ENCODE measurements around the gene KLF4. TPM values are rescaled to one million over a fixed set of nuclear protein-coding genes. Genes with fewer than 3 reads are reported as not detected.
A peak's percentile ranks its signal among the peaks of the same experiment; 100 is the strongest.

KLF4 gene
- total and polyA plus RNA-seq, 12 donors, result 16.7 to 62.2 (median 28.9) TPM

DNA sequence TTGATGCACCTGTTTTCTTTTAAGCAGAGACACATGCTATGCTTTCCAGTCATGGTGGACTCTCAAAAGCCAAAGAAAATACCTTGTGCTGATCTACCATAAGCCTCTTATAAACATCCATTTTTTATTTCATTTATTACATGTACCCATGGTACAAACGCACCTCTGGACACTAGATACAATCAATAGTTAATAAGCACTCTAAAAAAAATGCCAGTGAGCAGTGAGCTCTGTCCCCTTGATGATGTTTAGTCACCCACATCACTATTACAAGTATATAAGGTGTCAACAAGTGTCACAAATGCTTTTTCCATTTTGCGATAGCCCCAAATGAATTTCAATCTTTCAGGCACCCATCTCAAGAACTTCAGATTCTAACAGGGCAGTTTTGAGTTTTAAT, 5.9 kb downstream of the KLF4 start:
- no peak for ATAC-seq
- no peaks in the 10 kb centered on the region for H3K9me3 ChIP-seq
- H3K4me1 ChIP-seq, result peaks cover 0 to 55% (median 3%) of the 10 kb centered on the region in 9 donors
- DNase-seq, result no peak
- H3K27ac ChIP-seq, result peak overlapping the region in 2 of 10 donors; percentile 98
- intact Hi-C loops (cut with DNase I), result loop anchor here (1.0 to 10.0 kb wide), 14 partner anchors 95 to 1281 kb away; no protein-coding TSS in a partner anchor
- peaks cover 0 to 22% (median 0%) of the 10 kb centered on the region in 7 donors for H3K27me3 ChIP-seq
- TF ChIP-seq, protein P1, sequence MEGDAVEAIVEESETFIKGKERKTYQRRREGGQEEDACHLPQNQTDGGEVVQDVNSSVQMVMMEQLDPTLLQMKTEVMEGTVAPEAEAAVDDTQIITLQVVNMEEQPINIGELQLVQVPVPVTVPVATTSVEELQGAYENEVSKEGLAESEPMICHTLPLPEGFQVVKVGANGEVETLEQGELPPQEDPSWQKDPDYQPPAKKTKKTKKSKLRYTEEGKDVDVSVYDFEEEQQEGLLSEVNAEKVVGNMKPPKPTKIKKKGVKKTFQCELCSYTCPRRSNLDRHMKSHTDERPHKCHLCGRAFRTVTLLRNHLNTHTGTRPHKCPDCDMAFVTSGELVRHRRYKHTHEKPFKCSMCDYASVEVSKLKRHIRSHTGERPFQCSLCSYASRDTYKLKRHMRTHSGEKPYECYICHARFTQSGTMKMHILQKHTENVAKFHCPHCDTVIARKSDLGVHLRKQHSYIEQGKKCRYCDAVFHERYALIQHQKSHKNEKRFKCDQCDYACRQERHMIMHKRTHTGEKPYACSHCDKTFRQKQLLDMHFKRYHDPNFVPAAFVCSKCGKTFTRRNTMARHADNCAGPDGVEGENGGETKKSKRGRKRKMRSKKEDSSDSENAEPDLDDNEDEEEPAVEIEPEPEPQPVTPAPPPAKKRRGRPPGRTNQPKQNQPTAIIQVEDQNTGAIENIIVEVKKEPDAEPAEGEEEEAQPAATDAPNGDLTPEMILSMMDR (IDR thresholded peaks at IDR 0.05), result no peak
- H3K4me3 ChIP-seq, result peak overlapping the region in 5 of 10 donors; percentile 60 to 94 (median 81)
- H3K36me3 ChIP-seq, result peaks cover 0 to 45% (median 8%) of the 10 kb centered on the region in 9 donors
- 58 to 62% methylated on average over 2 of the region's 2 CpGs for WGBS, 2 donors

DNA sequence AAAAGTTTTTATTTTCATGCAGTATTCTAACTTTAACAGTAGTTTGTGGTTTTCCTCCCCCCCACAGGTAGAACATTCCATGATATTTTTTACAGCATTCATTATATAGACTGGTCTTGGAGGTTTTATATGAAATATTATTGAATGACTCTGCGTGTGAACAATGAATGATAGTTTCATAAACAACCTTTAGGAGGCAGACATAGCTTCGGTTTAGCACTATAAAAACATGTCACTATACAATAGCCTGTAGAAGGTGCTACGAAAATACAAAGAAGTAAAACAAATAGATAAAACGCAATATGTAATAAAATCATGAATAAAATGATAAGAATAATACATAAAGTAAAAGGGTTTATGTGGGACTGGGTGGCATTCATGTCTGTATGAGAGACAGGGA, 8.5 kb downstream of the KLF4 start:
- Histone ChIP-seq H3K27me3 (no peaks in the 10 kb centered on the region), H3K9me3 (no peaks in the 10 kb centered on the region), H3K27ac (peak overlapping the region in 1 of 10 donors; percentile 6), H3K4me3 (peak overlapping the region in 1 of 10 donors; percentile 17), H3K4me1 (peaks cover 0 to 37% (median 2%) of the 10 kb centered on the region in 9 donors), H3K36me3 (peaks cover 0 to 25% (median 8%) of the 10 kb centered on the region in 9 donors)
- TF ChIP-seq, protein P1 (IDR thresholded peaks at IDR 0.05), result peak in 6 of 9 donors; percentile 22 to 54 (median 34)
- 47 to 56% methylated on average over 4 of the region's 4 CpGs for WGBS, 2 donors
- no peak for ATAC-seq
- DNase-seq, result no peak
- intact Hi-C loops (cut with DNase I), result loop anchor here in 9 of 10 donors (5.0 to 10.0 kb wide), 10 partner anchors 154 to 1284 kb away; no protein-coding TSS in a partner anchor

DNA sequence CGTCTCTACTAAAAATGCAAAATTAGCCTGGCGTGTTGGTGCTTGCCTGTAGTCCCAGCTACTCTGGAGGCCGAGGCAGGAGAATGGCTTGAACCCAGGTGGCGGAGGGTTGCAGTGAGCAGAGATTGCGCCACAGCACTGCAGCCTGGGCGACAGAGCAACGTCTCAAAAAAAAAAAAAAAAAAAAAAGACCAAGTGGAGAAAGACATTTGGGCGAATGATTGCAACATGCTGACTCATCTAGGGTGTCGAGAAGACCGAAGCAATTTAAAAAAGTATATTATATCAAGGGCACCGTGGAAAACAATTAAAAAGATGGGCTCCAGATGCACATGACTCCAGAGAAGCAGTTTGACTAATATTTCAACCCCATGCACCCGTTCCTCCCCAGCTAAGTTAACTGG, 9.2 kb downstream of the KLF4 start:
- peak in 2 of 8 donors; percentile 11 to 63 for ATAC-seq
- no peaks in the 10 kb centered on the region for H3K9me3 ChIP-seq
- H3K36me3 ChIP-seq, result peaks cover 0 to 19% (median 5%) of the 10 kb centered on the region in 9 donors
- TF ChIP-seq, protein P1 (IDR thresholded peaks at IDR 0.05), result no peak
- WGBS, 2 donors, result 69 to 71% methylated on average over 12 of the region's 12 CpGs
- H3K27me3 ChIP-seq, result no peaks in the 10 kb centered on the region
- H3K27ac ChIP-seq, result peak overlapping the region in 1 of 10 donors; percentile 6
- peak in 1 of 2 donors; percentile 39 for DNase-seq
- peaks cover 0 to 31% (median 2%) of the 10 kb centered on the region in 9 donors for H3K4me1 ChIP-seq
- intact Hi-C loops (cut with DNase I), result loop anchor here in 9 of 10 donors (5.0 to 10.0 kb wide), 10 partner anchors 154 to 1284 kb away; no protein-coding TSS in a partner anchor
- peak overlapping the region in 1 of 10 donors; percentile 17 for H3K4me3 ChIP-seq

DNA sequence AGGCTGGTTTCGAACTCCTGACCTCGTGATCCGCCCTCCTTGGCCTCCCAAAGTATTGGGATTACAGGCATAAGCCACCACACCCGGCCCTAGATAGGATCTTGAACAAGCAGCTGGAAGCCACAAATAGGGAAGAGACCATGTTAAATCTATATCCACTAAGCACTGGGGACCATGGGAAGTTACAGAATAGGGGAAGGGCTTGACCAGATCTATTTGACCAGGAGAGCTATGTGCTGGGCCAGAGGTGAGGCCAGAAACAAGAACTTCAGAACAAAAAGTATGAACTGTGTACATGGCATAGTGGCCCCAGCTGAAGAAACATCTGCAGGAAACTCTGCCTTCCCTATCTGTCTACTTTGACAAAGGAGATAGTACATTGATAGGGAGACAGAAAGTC, 10.8 kb downstream of the KLF4 start:
- no peak for ATAC-seq
- intact Hi-C loops (cut with DNase I), result loop anchor here in 1 of 10 donors (10.0 kb wide), 1 partner anchor 806 kb away; no protein-coding TSS in a partner anchor

More for the DNA sequence above, 10.8 kb downstream of the KLF4 start:
- 90 to 96% methylated on average over 4 of the region's 4 CpGs for WGBS, 2 donors
- Histone ChIP-seq H3K4me1 (peaks cover 0 to 23% (median 0%) of the 10 kb centered on the region in 9 donors), H3K4me3 (no peak overlapping the region), H3K9me3 (no peaks in the 10 kb centered on the region), H3K27ac (no peak overlapping the region), H3K27me3 (no peaks in the 10 kb centered on the region), H3K36me3 (peaks cover 0 to 5% (median 0%) of the 10 kb centered on the region in 9 donors)
- no peak for DNase-seq
- TF ChIP-seq, protein P1 (IDR thresholded peaks at IDR 0.05), result no peak
